ENCODE results near the gene FOXF1.

DNA sequence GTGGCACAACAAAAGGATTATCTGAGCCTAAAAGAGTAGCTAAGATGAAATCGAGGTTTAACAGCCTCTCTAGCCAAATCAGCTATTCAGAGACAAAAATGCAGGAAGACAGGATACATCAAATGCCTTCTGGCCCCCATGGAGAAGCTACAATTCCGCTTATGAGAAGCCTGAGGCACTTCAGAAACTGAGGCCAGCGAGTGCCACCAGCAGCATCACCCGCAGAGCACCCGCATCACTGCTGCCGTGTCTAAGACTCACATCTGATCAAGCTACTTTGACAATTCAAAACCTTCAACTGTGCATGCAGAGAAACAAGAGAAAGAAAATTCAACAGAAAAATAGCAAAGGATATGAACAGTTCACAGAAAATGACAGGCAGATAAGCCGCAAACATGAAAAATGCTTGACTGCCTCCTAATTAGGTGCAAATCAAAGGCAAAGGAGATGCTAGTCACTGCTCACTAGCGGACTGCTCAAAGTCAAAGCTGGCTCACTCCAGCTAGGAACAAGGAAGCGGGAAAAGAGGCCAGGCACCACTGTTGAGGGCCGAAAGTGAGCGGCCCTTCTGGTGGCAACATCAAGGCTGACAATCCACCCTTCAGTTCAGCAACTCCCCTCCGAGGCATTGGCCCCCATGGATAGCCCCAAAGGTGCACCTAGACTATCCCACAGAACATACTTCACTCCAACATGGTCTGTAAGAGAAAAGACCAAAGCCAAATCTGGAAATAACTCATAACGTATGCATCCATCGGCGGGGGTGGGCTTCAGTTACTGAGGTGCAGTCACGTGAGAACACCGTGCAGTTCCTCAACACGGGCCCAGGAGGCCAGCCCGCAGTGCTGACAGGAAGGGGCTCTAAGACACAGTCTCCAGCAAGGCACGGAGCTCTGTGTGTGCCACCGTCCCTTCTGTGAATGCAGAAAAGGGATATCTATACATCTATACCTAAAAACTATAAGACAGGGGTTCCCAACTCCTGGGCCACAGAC lies 32.7 kb downstream of the FOXF1 start:
- TF ChIP-seq YY1 (IDR thresholded peaks at IDR 0.05; ENCODE audit: insufficient read depth, insufficient read length) (no peak), ZNF274 (IDR thresholded peaks at IDR 0.05; ENCODE audit: low read depth, low read length) (no peak)

Data from NT2/D1 (cell line).